Measurements from ENCODE around the gene WASF2.

Gene WASF2

GRCh38 chr1:27528818-27529703, 39.1 kb upstream of the WASF2 start:
- no peak for TF ChIP-seq CTCF (IDR thresholded peaks at IDR 0.05; ENCODE audit: low read length)
- TF ChIP-seq EZH2 (IDR thresholded peaks at IDR 0.05; ENCODE audit: borderline replicate concordance, low read length) = no peak
- Histone ChIP-seq H4K20me1 (ENCODE audit: insufficient read depth, low read length) (no peaks in the 10 kb centered on the region), H3K4me2 (ENCODE audit: low read length) (peak overlapping the region; percentile 77), H3K9me3 (ENCODE audit: low read length) (no peaks in the 10 kb centered on the region), H3K9ac (ENCODE audit: low read length) (peak overlapping the region; percentile 50; the same call in 1 of the 2 replicates), H3K27ac (ENCODE audit: low read depth, low read length, poor library complexity, severe bottlenecking) (peak overlapping the region; percentile 99), H3K79me2 (ENCODE audit: insufficient read depth, low read length) (no peaks in the 10 kb centered on the region), H3F3A (ENCODE audit: insufficient read depth, low read length) (peaks cover 9% of the 10 kb centered on the region; the same call in 1 of the 2 replicates), H3K4me3 (ENCODE audit: low read depth, low read length, poor library complexity, severe bottlenecking) (peak overlapping the region; percentile 55), H2AFZ (ENCODE audit: low read length) (no peak overlapping the region), H3K9me2 (ENCODE audit: low read depth, low read length) (no peaks in the 10 kb centered on the region), H3K27me3 (ENCODE audit: insufficient read depth, low read length) (no peaks in the 10 kb centered on the region), H3K36me3 (ENCODE audit: insufficient read depth, low read length) (no peaks in the 10 kb centered on the region), H3K4me1 (ENCODE audit: insufficient read depth, low read length, severe bottlenecking) (peaks cover 56% of the 10 kb centered on the region)

- peaks cover 65% of the 10 kb centered on the region for H3K4me1 ChIP-seq (ENCODE audit: insufficient read depth, low read length, severe bottlenecking)
- no peaks in the 10 kb centered on the region for H3K79me2 ChIP-seq (ENCODE audit: insufficient read depth, low read length)
- no peaks in the 10 kb centered on the region for H3K9me3 ChIP-seq (ENCODE audit: low read length)
- H3K4me2 ChIP-seq (ENCODE audit: low read length) = peak overlapping the region; percentile 77
- TF ChIP-seq EZH2 (IDR thresholded peaks at IDR 0.05; ENCODE audit: borderline replicate concordance, low read length) (no peak), CTCF (IDR thresholded peaks at IDR 0.05; ENCODE audit: low read length) (no peak)
- H3K9ac ChIP-seq (ENCODE audit: low read length) = peak overlapping the region; percentile 62
- H3K4me3 ChIP-seq (ENCODE audit: low read depth, low read length, poor library complexity, severe bottlenecking) = peak overlapping the region; percentile 55
- no peaks in the 10 kb centered on the region for H3K9me2 ChIP-seq (ENCODE audit: low read depth, low read length)
- H2AFZ ChIP-seq (ENCODE audit: low read length) = no peak overlapping the region
- H3F3A ChIP-seq (ENCODE audit: insufficient read depth, low read length) = peaks cover 9% of the 10 kb centered on the region; the same call in 1 of the 2 replicates
- H3K36me3 ChIP-seq (ENCODE audit: insufficient read depth, low read length) = no peaks in the 10 kb centered on the region
- H3K27ac ChIP-seq (ENCODE audit: low read depth, low read length, poor library complexity, severe bottlenecking) = peak overlapping the region; percentile 99
- H4K20me1 ChIP-seq (ENCODE audit: insufficient read depth, low read length) = no peaks in the 10 kb centered on the region
- no peaks in the 10 kb centered on the region for H3K27me3 ChIP-seq (ENCODE audit: insufficient read depth, low read length)
These were observed 38.2 kb upstream of the WASF2 start for GRCh38 chr1:27527890-27528817.

DNA sequence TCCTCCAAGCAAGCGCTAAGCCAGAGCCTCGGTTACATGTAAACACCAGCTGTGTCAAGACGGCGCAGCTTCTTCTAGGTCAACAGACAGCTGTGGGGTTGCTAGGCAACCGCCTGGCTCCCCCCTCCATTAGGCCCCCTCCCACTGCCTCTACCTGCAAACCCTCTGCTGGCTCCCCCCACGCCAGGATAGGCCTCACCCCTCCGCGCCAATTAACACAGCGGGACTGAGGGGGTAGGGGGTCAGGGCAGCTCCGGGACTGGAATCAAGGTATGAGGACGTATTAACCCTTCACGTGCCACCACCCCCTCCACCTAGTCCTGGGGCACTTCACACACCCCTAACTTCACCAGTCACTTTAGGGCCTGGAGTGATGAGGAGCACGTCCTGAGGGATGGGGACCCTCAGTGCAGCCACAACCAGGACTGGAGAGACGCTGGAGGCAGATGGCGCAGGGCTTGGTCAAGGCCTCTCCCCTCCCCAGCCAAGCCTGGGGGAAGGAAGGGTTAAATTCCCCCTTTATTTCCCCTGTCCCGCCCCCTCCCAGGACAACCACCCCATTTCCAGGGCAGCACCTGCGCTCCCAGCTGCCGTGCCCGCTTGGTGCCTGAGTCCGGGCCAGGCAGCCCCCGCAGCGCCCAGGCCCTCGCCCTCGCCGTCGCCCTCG, 37.4 kb upstream of the WASF2 start:
- Histone ChIP-seq H3K9me2 (ENCODE audit: low read depth, low read length) (no peaks in the 10 kb centered on the region), H3K4me1 (ENCODE audit: insufficient read depth, low read length, severe bottlenecking) (peaks cover 73% of the 10 kb centered on the region), H3K9ac (ENCODE audit: low read length) (peak overlapping the region; percentile 78), H3F3A (ENCODE audit: insufficient read depth, low read length) (peaks cover 9% of the 10 kb centered on the region; the same call in 1 of the 2 replicates), H3K4me3 (ENCODE audit: low read depth, low read length, poor library complexity, severe bottlenecking) (peak overlapping the region; percentile 55), H3K36me3 (ENCODE audit: insufficient read depth, low read length) (no peaks in the 10 kb centered on the region), H3K27ac (ENCODE audit: low read depth, low read length, poor library complexity, severe bottlenecking) (peak overlapping the region; percentile 99), H3K9me3 (ENCODE audit: low read length) (no peaks in the 10 kb centered on the region), H3K4me2 (ENCODE audit: low read length) (peak overlapping the region; percentile 77), H4K20me1 (ENCODE audit: insufficient read depth, low read length) (no peaks in the 10 kb centered on the region), H3K79me2 (ENCODE audit: insufficient read depth, low read length) (no peaks in the 10 kb centered on the region), H3K27me3 (ENCODE audit: insufficient read depth, low read length) (no peaks in the 10 kb centered on the region), H2AFZ (ENCODE audit: low read length) (no peak overlapping the region)
- TF ChIP-seq EZH2 (IDR thresholded peaks at IDR 0.05; ENCODE audit: borderline replicate concordance, low read length) = no peak

Measured in OCI-LY1 (cell line).